DOHH2 (cell line): ENCODE measurements around the gene ADAMTS15.

Experiments used
- H3F3A ChIP-seq: fragments of 200-600 bp; sonication (generic), shearing (Covaris generic); 2 replicates; pipeline ENCODE4 v1.6.0; 2016; ENCODE audit warnings: antibody characterized with exemption, mild to moderate bottlenecking; ENCODE audit not compliant: control insufficient read depth, insufficient read depth
- H3K27ac ChIP-seq: fragments of 200-600 bp; sonication (generic); 2 replicates; pipeline ENCODE4 v1.5.1; 2014; ENCODE audit warnings: low read depth, mild to moderate bottlenecking, low read length, moderate library complexity
- H3K27me3 ChIP-seq: fragments of 200-600 bp; sonication (generic); 2 replicates; pipeline ENCODE4 v1.6.1; 2014; ENCODE audit warnings: mild to moderate bottlenecking, low read length, mixed read lengths; ENCODE audit not compliant: control insufficient read depth
- H3K36me3 ChIP-seq: fragments of 200-600 bp; sonication (generic); 2 replicates; pipeline ENCODE4 v1.6.1; 2014; ENCODE audit warnings: mild to moderate bottlenecking, low read length, moderate library complexity, mixed read lengths; ENCODE audit not compliant: control insufficient read depth
- H3K4me1 ChIP-seq: fragments of 200-600 bp; sonication (generic); 2 replicates; pipeline ENCODE4 v1.6.1; 2014; ENCODE audit warnings: mild to moderate bottlenecking, low read length, mixed read lengths; ENCODE audit not compliant: control insufficient read depth
- H3K4me2 ChIP-seq: fragments of 200-600 bp; sonication (generic); 2 replicates; pipeline ENCODE4 v1.6.0; 2014; ENCODE audit warnings: mild to moderate bottlenecking, low read length, moderate library complexity
- H3K4me3 ChIP-seq: fragments of 200-600 bp; sonication (generic); 2 replicates; pipeline ENCODE4 v1.5.1; 2014; ENCODE audit warnings: mild to moderate bottlenecking, low read length, mixed read lengths
- H3K79me2 ChIP-seq: fragments of 200-600 bp; sonication (generic); 2 replicates; pipeline ENCODE4 v1.6.1; 2014; ENCODE audit warnings: mild to moderate bottlenecking, low read length, mixed read lengths; ENCODE audit not compliant: control insufficient read depth
- H3K9me2 ChIP-seq: fragments of 200-600 bp; sonication (generic); replicated peaks from 2 replicates; pipeline ENCODE4 v1.6.1; 2014; ENCODE audit warnings: mild to moderate bottlenecking, low read length, mixed read lengths; ENCODE audit not compliant: control insufficient read depth
- H3K9me3 ChIP-seq: fragments of 200-600 bp; sonication (generic); 2 replicates; pipeline ENCODE4 v1.6.1; 2014; ENCODE audit warnings: antibody characterized with exemption, low read length, mixed read lengths; ENCODE audit not compliant: control insufficient read depth, insufficient read depth
- H4K20me1 ChIP-seq: fragments of 200-600 bp; sonication (generic); 2 replicates; pipeline ENCODE4 v1.6.0; 2014; ENCODE audit warnings: low read depth, mild to moderate bottlenecking, antibody characterized with exemption, low read length, moderate library complexity; ENCODE audit not compliant: control insufficient read depth, insufficient read depth
- CTCF ChIP-seq: fragments of 200-600 bp; sonication (generic); IDR thresholded peaks from one replicate; pipeline ENCODE4 v1.5.1; 2014; ENCODE audit warnings: antibody characterized with exemption, mild to moderate bottlenecking, low read depth, low read length; ENCODE audit not compliant: poor library complexity, severe bottlenecking
- EZH2phosphoT487 ChIP-seq: fragments of 200-600 bp; sonication (generic); IDR thresholded peaks from 2 replicates; pipeline ENCODE4 v1.6.1; 2017; ENCODE audit warnings: borderline replicate concordance, mild to moderate bottlenecking, antibody characterized with exemption, low read length, moderate library complexity, mixed read lengths

Gene ADAMTS15

DNA sequence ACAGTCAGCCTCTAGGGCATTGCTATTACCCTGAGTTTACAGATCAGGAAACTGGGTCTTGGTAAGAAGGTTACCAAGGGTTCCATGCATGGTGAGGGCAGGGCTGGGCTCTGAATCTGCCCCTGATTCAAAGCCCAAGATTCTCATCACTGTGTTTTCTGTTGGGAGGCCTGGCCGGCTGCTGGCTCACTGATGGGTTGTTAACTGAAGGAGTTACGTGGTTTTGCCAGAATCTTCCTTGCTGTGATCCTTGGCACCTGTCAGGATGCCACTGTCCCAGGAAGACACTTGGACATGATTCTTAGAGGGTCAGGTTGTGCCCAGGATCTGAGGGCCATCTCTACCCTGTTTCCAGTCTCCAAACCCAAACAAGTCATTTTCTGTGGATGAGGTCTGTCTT lies 61.5 kb downstream of the ADAMTS15 start:
- Histone ChIP-seq H3K36me3 (no peaks in the 10 kb centered on the region), H4K20me1 (no peaks in the 10 kb centered on the region), H3K9me3 (peaks cover 3% of the 10 kb centered on the region; the same call in 1 of the 2 replicates), H3K4me1 (no peaks in the 10 kb centered on the region), H3K4me2 (no peak overlapping the region), H3K27ac (no peak overlapping the region), H3K27me3 (no peaks in the 10 kb centered on the region), H3F3A (no peaks in the 10 kb centered on the region), H3K79me2 (no peaks in the 10 kb centered on the region), H3K9me2 (no peaks in the 10 kb centered on the region), H3K4me3 (no peak overlapping the region)
- TF ChIP-seq CTCF = no peak
- TF ChIP-seq EZH2phosphoT487 = no peak

DNA sequence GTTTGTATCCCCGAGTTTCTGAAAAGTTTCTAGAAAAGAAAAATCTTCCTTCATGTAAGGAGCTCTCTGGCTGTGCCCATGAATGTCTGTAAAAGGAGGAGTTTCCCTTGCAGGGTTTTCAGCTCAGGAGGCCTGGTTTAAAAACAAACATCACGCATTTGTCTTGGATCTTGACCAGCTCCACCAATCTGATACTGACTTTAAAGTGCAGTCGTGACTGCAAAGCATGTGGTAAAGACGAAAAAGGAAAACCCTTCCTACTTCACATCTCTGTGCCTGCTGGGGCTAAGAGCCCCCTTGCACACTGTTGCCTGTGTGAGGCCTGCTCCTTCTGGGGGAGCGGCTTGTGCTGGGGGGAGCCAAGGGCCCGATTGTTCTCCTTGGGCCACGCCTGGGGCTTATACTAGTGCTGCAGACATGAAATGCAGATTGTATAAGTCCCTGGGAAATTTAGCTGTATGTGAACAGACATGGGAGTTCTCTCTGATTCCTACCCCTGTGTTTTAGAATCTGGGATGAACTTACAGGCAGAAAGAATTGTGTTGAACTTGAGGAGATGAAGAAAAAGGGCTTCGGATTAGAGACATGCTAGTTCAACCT lies 62.1 kb downstream of the ADAMTS15 start:
- no peaks in the 10 kb centered on the region for H3K36me3 ChIP-seq
- H3K4me1 ChIP-seq = no peaks in the 10 kb centered on the region
- H3F3A ChIP-seq = no peaks in the 10 kb centered on the region
- TF ChIP-seq CTCF (no peak), EZH2phosphoT487 (no peak)
- H4K20me1 ChIP-seq = no peaks in the 10 kb centered on the region
- no peak overlapping the region for H3K4me2 ChIP-seq
- H3K27ac ChIP-seq = no peak overlapping the region
- H3K9me2 ChIP-seq = no peaks in the 10 kb centered on the region
- peaks cover 3% of the 10 kb centered on the region; the same call in 1 of the 2 replicates for H3K9me3 ChIP-seq
- H3K79me2 ChIP-seq = no peaks in the 10 kb centered on the region
- no peak overlapping the region for H3K4me3 ChIP-seq
- H3K27me3 ChIP-seq = no peaks in the 10 kb centered on the region

DNA sequence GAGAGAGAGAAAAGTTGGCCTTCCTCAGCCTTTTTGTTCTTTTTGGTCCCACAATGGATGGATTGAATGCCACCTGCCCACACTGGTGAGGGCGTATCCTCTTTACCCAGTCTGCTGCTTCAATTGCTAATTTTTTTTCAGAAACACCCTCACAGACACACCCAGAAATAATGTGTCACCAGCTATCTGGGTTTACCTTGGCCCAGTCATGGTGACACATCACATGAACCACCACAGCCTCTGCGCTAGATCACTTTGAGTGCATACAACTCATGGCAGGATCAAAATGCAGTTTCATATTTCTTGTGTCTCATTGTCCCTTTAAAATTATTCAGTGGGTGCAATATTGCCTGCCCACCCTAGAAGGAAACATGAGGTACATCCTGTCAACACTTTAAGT lies 63.3 kb downstream of the ADAMTS15 start:
- Histone ChIP-seq H3K9me3 (peaks cover 3% of the 10 kb centered on the region; the same call in 1 of the 2 replicates), H3K79me2 (no peaks in the 10 kb centered on the region), H3K4me2 (no peak overlapping the region), H3K27ac (no peak overlapping the region), H3K4me3 (no peak overlapping the region), H3K27me3 (no peaks in the 10 kb centered on the region), H3K9me2 (no peaks in the 10 kb centered on the region), H4K20me1 (no peaks in the 10 kb centered on the region), H3K36me3 (no peaks in the 10 kb centered on the region), H3F3A (no peaks in the 10 kb centered on the region), H3K4me1 (no peaks in the 10 kb centered on the region)
- no peak for TF ChIP-seq CTCF
- no peak for TF ChIP-seq EZH2phosphoT487
